GM10847 (cell line): ENCODE measurements around the gene KRTAP10-10.

Source experiments
- POLR2A ChIP-seq: IDR thresholded peaks from 2 replicates; pipeline ENCODE4 v1.6.1; 2011; ENCODE audit not compliant: insufficient read length; ENCODE audit errors: extremely low read depth

Gene KRTAP10-10

GRCh38 chr21:44618504-44618903 is 18.7 kb upstream of the KRTAP10-10 start:
- TF ChIP-seq POLR2A, result no peak

- TF ChIP-seq POLR2A, result no peak
These were observed 18.2 kb upstream of the KRTAP10-10 start for GRCh38 chr21:44618909-44619308.

GRCh38 chr21:44619886-44620285 is 17.3 kb upstream of the KRTAP10-10 start:
- TF ChIP-seq POLR2A, result no peak

GRCh38 chr21:44623575-44623974 is 13.6 kb upstream of the KRTAP10-10 start:
- no peak for TF ChIP-seq POLR2A

GRCh38 chr21:44625756-44626155 is 11.4 kb upstream of the KRTAP10-10 start:
- no peak for TF ChIP-seq POLR2A

GRCh38 chr21:44626262-44626661 is 10.9 kb upstream of the KRTAP10-10 start:
- TF ChIP-seq POLR2A, result no peak

- no peak for TF ChIP-seq POLR2A
These were observed 10.4 kb upstream of the KRTAP10-10 start, which contains the start of gene KRTAP10-9 for GRCh38 chr21:44626673-44627143. Gene KRTAP10-9, plus strand, starts transcription at chr21:44627093. Its CDS starts 79 bp downstream, at chr21:44627172.

GRCh38 chr21:44628707-44629391 is 8.3 kb upstream of the KRTAP10-10 start:
- no peak for TF ChIP-seq POLR2A

GRCh38 chr21:44630440-44630839 is 6.7 kb upstream of the KRTAP10-10 start:
- TF ChIP-seq POLR2A, result no peak

- TF ChIP-seq POLR2A, result no peak
These were observed 5.1 kb upstream of the KRTAP10-10 start for GRCh38 chr21:44632067-44632466.

GRCh38 chr21:44636209-44637017 is 743 bp upstream of the KRTAP10-10 start:
- TF ChIP-seq POLR2A, result no peak

- no peak for TF ChIP-seq POLR2A
These were observed 2.1 kb downstream of the KRTAP10-10 start for GRCh38 chr21:44639331-44639655.

- TF ChIP-seq POLR2A, result no peak
These were observed 3.6 kb downstream of the KRTAP10-10 start for GRCh38 chr21:44640761-44641160.

GRCh38 chr21:44643741-44644310 is 6.7 kb downstream of the KRTAP10-10 start:
- no peak for TF ChIP-seq POLR2A

GRCh38 chr21:44644878-44645277 is 7.7 kb downstream of the KRTAP10-10 start:
- TF ChIP-seq POLR2A, result no peak
